ENCODE measurements around the gene ZNF592. TPM values are rescaled to one million over a fixed set of nuclear protein-coding genes. Genes with fewer than 3 reads are reported as not detected.

The ZNF592 gene
- total and polyA plus RNA-seq, 2 donors (not counting 1 experiment from before 2014, with no cell fraction given), result 5.1 to 7.5 TPM

DNA sequence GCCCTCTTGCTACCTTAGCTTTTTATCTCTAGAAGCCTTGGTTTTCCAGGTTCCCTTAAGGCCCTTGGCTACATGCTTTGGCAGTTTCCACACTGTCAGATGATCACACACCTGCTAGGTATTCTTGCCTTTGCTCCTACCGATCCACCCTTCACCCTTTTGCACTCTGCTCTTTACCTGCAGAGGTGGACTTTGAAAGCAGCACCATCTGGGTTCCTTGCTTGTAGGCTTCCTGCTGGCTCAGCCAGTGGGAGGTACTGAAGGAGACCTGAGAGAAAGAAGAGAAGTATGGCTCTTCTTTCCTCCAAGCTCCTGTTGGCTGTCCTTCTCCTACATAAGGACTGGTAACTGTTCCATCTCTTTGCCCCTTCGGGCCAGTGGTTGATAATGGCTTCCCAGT is 7.3 kb upstream of the ZNF592 start:
- no peaks in the 10 kb centered on the region for H3K4me1 ChIP-seq (ENCODE audit: control insufficient read depth, extremely low read depth, insufficient read depth, low read length)
- H4K20me1 ChIP-seq (ENCODE audit: control insufficient read depth, extremely low read depth, insufficient read depth, low read length), result no peaks in the 10 kb centered on the region
- H3K36me3 ChIP-seq (ENCODE audit: control insufficient read depth, insufficient read depth, low read length), result no peaks in the 10 kb centered on the region
- H3K27me3 ChIP-seq (ENCODE audit: control insufficient read depth, insufficient read depth, low read length), result no peaks in the 10 kb centered on the region
- no peak overlapping the region for H3K4me3 ChIP-seq (replicated peaks in 1 of 4; ENCODE audit: control extremely low read depth in 1 of 4, insufficient read depth in 1 of 4, low read depth in 3 of 4, low read length in 4 of 4)
- TF ChIP-seq EZH2 (IDR thresholded peaks at IDR 0.05; ENCODE audit: low read length, missing control alignments), result no peak
- no peak overlapping the region for H3K9ac ChIP-seq (ENCODE audit: insufficient read depth, low read length)
- H3K79me2 ChIP-seq (ENCODE audit: control insufficient read depth, insufficient read depth, low read length), result no peaks in the 10 kb centered on the region
- no peak overlapping the region for H3K4me2 ChIP-seq (ENCODE audit: extremely low read depth, insufficient read depth, low read length)
- no peaks in the 10 kb centered on the region for H3K9me3 ChIP-seq (ENCODE audit: control insufficient read depth, insufficient read depth, low read depth, low read length)
- H3K27ac ChIP-seq (ENCODE audit: insufficient read depth, low read length), result no peak overlapping the region
- no peak for DNase-seq (ENCODE audit: low read depth in 2 of 2)
- no peak overlapping the region for H2AFZ ChIP-seq (ENCODE audit: low read length)

DNA sequence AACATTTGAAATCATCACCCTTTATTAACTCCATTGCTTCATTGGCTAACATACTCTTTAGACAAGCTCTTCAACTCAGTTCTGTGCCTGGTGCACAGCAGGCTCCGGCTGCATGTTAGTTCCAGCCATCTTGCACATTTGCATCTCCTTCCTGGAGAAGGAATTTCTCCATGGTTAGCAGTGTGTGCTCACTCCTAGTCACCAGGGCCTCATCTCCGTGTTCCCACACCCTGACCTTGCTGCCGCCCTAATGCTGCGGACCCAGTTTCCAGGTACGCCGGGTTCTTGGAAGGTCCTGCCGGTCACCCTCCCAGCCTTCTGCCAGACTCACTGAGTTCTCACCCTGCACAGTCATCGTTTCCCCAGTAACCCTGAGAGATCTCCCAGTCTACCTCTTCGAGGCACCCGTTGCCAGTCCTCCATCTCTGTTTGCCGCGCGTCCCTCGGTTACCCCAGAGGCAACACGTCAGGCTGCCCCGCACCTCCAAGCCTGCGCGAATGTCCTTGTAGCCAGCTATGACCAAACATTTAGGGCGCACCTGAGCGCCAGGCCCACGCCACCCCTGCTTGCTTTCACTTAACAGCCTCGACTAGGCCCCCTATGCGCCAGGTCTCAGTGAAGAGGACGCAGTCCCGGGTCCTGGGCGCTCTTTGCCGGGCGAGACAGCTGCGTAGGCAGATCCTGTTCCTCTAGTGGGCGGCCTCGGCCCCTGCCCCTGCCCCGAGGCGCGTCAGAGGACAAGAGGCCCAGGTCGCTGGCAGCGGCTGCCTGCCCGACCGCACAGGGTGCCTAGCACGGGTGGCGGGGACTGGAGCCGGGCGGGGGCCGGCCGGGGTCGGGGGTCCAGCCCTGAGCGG is 747 bp upstream of the ZNF592 start:
- Histone ChIP-seq H3K4me2 (ENCODE audit: extremely low read depth, insufficient read depth, low read length) (peak overlapping the region; percentile 97), H3K36me3 (ENCODE audit: control insufficient read depth, insufficient read depth, low read length) (no peaks in the 10 kb centered on the region), H3K9me3 (ENCODE audit: control insufficient read depth, insufficient read depth, low read depth, low read length) (no peaks in the 10 kb centered on the region), H4K20me1 (ENCODE audit: control insufficient read depth, extremely low read depth, insufficient read depth, low read length) (no peaks in the 10 kb centered on the region), H3K9ac (ENCODE audit: insufficient read depth, low read length) (peak overlapping the region; percentile 88), H3K4me3 (replicated peaks in 1 of 4; ENCODE audit: control extremely low read depth in 1 of 4, insufficient read depth in 1 of 4, low read depth in 3 of 4, low read length in 4 of 4) (peak overlapping the region; percentile 67 to 78 (median 72)), H2AFZ (ENCODE audit: low read length) (peak overlapping the region; percentile 87), H3K4me1 (ENCODE audit: control insufficient read depth, extremely low read depth, insufficient read depth, low read length) (peaks cover 4% of the 10 kb centered on the region), H3K79me2 (ENCODE audit: control insufficient read depth, insufficient read depth, low read length) (peaks cover 39% of the 10 kb centered on the region), H3K27me3 (ENCODE audit: control insufficient read depth, insufficient read depth, low read length) (no peaks in the 10 kb centered on the region), H3K27ac (ENCODE audit: insufficient read depth, low read length) (peak overlapping the region; percentile 92)
- TF ChIP-seq EZH2 (IDR thresholded peaks at IDR 0.05; ENCODE audit: low read length, missing control alignments), result no peak
- TF ChIP-seq, protein P1, sequence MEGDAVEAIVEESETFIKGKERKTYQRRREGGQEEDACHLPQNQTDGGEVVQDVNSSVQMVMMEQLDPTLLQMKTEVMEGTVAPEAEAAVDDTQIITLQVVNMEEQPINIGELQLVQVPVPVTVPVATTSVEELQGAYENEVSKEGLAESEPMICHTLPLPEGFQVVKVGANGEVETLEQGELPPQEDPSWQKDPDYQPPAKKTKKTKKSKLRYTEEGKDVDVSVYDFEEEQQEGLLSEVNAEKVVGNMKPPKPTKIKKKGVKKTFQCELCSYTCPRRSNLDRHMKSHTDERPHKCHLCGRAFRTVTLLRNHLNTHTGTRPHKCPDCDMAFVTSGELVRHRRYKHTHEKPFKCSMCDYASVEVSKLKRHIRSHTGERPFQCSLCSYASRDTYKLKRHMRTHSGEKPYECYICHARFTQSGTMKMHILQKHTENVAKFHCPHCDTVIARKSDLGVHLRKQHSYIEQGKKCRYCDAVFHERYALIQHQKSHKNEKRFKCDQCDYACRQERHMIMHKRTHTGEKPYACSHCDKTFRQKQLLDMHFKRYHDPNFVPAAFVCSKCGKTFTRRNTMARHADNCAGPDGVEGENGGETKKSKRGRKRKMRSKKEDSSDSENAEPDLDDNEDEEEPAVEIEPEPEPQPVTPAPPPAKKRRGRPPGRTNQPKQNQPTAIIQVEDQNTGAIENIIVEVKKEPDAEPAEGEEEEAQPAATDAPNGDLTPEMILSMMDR (conservative IDR thresholded peaks at IDR 0.05 in 1 of 2, IDR thresholded peaks at IDR 0.05 in 1 of 2; ENCODE audit: low read depth in 1 of 2, low read length in 2 of 2), result no peak
- DNase-seq (ENCODE audit: low read depth in 2 of 2), result peak; percentile 58 to 71

DNA sequence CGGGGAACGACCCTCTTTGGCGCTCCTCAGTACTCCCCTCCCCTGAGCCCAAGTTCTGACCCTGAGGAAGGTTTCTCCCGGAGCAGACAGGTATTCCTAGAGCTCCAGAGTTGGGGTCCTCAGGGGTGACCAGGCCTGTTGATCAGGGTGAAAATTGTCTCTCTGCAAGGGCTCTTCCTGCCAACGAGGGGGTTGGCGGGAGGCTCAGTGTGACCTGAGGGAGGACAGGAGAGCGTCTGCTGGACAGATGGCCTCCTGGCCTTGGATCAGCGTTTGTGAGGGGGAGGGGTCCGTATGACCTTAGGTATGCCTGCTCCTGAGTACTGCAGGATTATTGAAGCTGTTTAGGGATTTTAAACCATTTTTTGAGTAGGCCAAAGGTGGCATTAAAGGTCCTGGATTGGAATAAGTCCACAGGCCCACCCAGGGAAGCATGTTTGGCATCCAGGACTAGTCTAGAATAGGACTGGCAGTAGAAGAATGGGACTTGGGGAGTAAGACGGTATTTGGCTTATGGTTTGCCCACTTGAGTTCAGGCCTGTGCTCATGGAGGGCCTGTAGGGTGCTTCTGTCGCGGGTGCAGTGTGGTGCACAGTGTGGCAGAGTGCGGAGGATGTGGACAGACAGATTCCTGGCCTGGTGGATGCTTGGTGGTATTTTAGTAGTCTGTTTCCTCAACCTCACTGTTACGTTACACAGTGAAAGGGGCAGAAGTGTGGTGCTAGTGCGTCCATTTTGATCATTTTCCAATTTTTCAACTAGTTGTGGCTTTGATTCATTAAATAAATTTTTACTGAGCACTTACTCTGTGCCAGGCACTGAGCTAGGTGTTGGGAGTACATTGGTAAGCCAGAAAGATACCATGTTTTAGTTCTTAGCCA is 959 bp downstream of the ZNF592 start:
- H3K4me3 ChIP-seq (replicated peaks in 1 of 4; ENCODE audit: control extremely low read depth in 1 of 4, insufficient read depth in 1 of 4, low read depth in 3 of 4, low read length in 4 of 4), result peak overlapping the region; percentile 89 to 98 (median 93)
- no peaks in the 10 kb centered on the region for H4K20me1 ChIP-seq (ENCODE audit: control insufficient read depth, extremely low read depth, insufficient read depth, low read length)
- H3K9me3 ChIP-seq (ENCODE audit: control insufficient read depth, insufficient read depth, low read depth, low read length), result no peaks in the 10 kb centered on the region
- peak; percentile 22 to 35 for DNase-seq (ENCODE audit: low read depth in 2 of 2)
- peak overlapping the region; percentile 54 for H2AFZ ChIP-seq (ENCODE audit: low read length)
- peaks cover 4% of the 10 kb centered on the region for H3K4me1 ChIP-seq (ENCODE audit: control insufficient read depth, extremely low read depth, insufficient read depth, low read length)
- no peaks in the 10 kb centered on the region for H3K36me3 ChIP-seq (ENCODE audit: control insufficient read depth, insufficient read depth, low read length)
- peak overlapping the region; percentile 99 for H3K4me2 ChIP-seq (ENCODE audit: extremely low read depth, insufficient read depth, low read length)
- no peaks in the 10 kb centered on the region for H3K27me3 ChIP-seq (ENCODE audit: control insufficient read depth, insufficient read depth, low read length)
- TF ChIP-seq EZH2 (IDR thresholded peaks at IDR 0.05; ENCODE audit: low read length, missing control alignments), result no peak
- TF ChIP-seq, protein P1 (conservative IDR thresholded peaks at IDR 0.05 in 1 of 2, IDR thresholded peaks at IDR 0.05 in 1 of 2; ENCODE audit: low read depth in 1 of 2, low read length in 2 of 2), result no peak
- H3K27ac ChIP-seq (ENCODE audit: insufficient read depth, low read length), result peak overlapping the region; percentile 81
- H3K79me2 ChIP-seq (ENCODE audit: control insufficient read depth, insufficient read depth, low read length), result peaks cover 55% of the 10 kb centered on the region
- peak overlapping the region; percentile 78 for H3K9ac ChIP-seq (ENCODE audit: insufficient read depth, low read length)

All from fibroblast of lung (primary cell).